Activated B cell treated with CpG ODN at 0.5 μM for 24 hours (primary cell): ENCODE data around the gene EIF4E1B. TPM values are rescaled to one million over a fixed set of nuclear protein-coding genes. Genes with fewer than 3 reads are reported as not detected.

ENCODE experiments used
- ATAC-seq: fragments of 200-7000 bp; cut with Tn5 transposase; one replicate; pipeline ENCODE4 v1.10.0; 2021; ENCODE audit warnings: low read depth, mild to moderate bottlenecking, moderate library complexity
- CTCF ChIA-PET: fragments of 350-600 bp; sonication (Branson Sonifier 250); formaldehyde crosslinking; loops from one replicate; lab custom pipeline; 2021; ENCODE audit warnings: antibody characterized with exemption; lab: Charles Lee
- POLR2A ChIA-PET: fragments of 350-600 bp; sonication (Branson Sonifier 250); formaldehyde crosslinking; loops from one replicate; lab custom pipeline; 2021; ENCODE audit warnings: antibody characterized with exemption; lab: Charles Lee
- DNase-seq: peaks from one replicate; pipeline ENCODE4 v3.0.0; 2022
- H3K27ac Mint-ChIP-seq: one replicate; pipeline ENCODE4 v1.8.0; 2020; ENCODE audit warnings: mixed read lengths
- H3K27me3 Mint-ChIP-seq: one replicate; pipeline ENCODE4 v1.8.0; 2021; ENCODE audit warnings: mixed read lengths
- H3K36me3 Mint-ChIP-seq: one replicate; pipeline ENCODE4 v1.8.0; 2021; ENCODE audit warnings: low read depth, mixed read lengths
- H3K4me1 Mint-ChIP-seq: one replicate; pipeline ENCODE4 v1.8.0; 2021; ENCODE audit warnings: mixed read lengths
- H3K4me3 Mint-ChIP-seq: one replicate; pipeline ENCODE4 v1.8.0; 2020; ENCODE audit warnings: mild to moderate bottlenecking, mixed read lengths
- H3K9me3 Mint-ChIP-seq: one replicate; pipeline ENCODE4 v1.8.0; 2020; ENCODE audit warnings: mixed read lengths
- CTCF ChIP-seq: fragments of 200-600 bp; IDR thresholded peaks from one replicate; pipeline ENCODE4 v1.8.0; 2022; ENCODE audit warnings: antibody characterized with exemption, mild to moderate bottlenecking
- intact Hi-C: fragments of 100-400 bp; cut with micrococcal nuclease; formaldehyde crosslinking; loops from one replicate; pipeline ENCODE4 v1.15.1; 2024
- total RNA-seq: library from RNA; stranded (reverse); gene quantifications from 2 replicates; pipeline ENCODE4 v1.2.3, GENCODE V29; 2022

The EIF4E1B gene
- total RNA-seq: not detected in 2 replicates

GRCh38 chr5:176629853-176630680, at the start of gene EIF4E1B, which contains the start of gene SNCB:
TSS of gene EIF4E1B (plus strand) at chr5:176630675. CDS start at chr5:176642788, 12,113 bp downstream.
TSS of gene SNCB (minus strand) at chr5:176630534. CDS start at chr5:176629654, 880 bp downstream.
- ATAC-seq (peak; percentile 97), DNase-seq (peak; percentile 69)
- intact Hi-C loops: loop anchor here (1.0 to 5.0 kb wide), 4 partner anchors 11 to 93 kb away; partner anchors contain the start of genes GPRIN1, RNF44 and TSPAN17
- no peak for TF ChIP-seq CTCF
- Mint-ChIP-seq H3K36me3 (no peaks in the 10 kb centered on the region), H3K9me3 (no peaks in the 10 kb centered on the region), H3K4me3 (peak within 1 kb of the TSS; percentile 77), H3K4me1 (peaks cover 51% of the 10 kb centered on the region), H3K27ac (no peak within 1 kb of the TSS), H3K27me3 (peaks cover 27% of the 10 kb centered on the region)
- ChIA-PET CTCF (interaction anchor here (1.0 to 2.9 kb wide), 5 partner anchors 9 to 55 kb away, joined by 3 to 15 read pairs (median 4); partner anchors contain the start of gene TSPAN17), POLR2A (interaction anchor here (0.6 to 2.7 kb wide), 10 partner anchors 10 to 271 kb away, joined by 3 to 29 read pairs (median 6); partner anchors contain the start of genes RNF44 and TSPAN17)

- no peak for ATAC-seq
- CTCF ChIA-PET: no interaction called here
Observed at GRCh38 chr5:176581361-176581760, 49.1 kb upstream of the EIF4E1B start.

GRCh38 chr5:176583076-176583475, 47.4 kb upstream of the EIF4E1B start:
- Mint-ChIP-seq H3K4me1 (peaks cover 3% of the 10 kb centered on the region), H3K9me3 (peaks cover 5% of the 10 kb centered on the region), H3K27ac (no peak overlapping the region), H3K36me3 (no peaks in the 10 kb centered on the region), H3K4me3 (no peak overlapping the region), H3K27me3 (peaks cover 1% of the 10 kb centered on the region)
- ATAC-seq: no peak
- POLR2A ChIA-PET: no interaction called here
- DNase-seq: no peak
- CTCF ChIA-PET: interaction anchor here (1.0 to 1.1 kb wide), 3 partner anchors 8 to 77 kb away, joined by 3 to 5 read pairs (median 4); no protein-coding TSS in a partner anchor
- no peak for TF ChIP-seq CTCF
- intact Hi-C loops: no loop called here

More at GRCh38 chr5:176581361-176581760, 49.1 kb upstream of the EIF4E1B start:
- Mint-ChIP-seq H3K36me3 (no peaks in the 10 kb centered on the region), H3K4me1 (peaks cover 8% of the 10 kb centered on the region), H3K9me3 (peaks cover 5% of the 10 kb centered on the region), H3K27ac (no peak overlapping the region), H3K27me3 (peaks cover 1% of the 10 kb centered on the region), H3K4me3 (no peak overlapping the region)
- no peak for TF ChIP-seq CTCF
- no peak for DNase-seq
- intact Hi-C loops: no loop called here
- POLR2A ChIA-PET: no interaction called here

- ATAC-seq (no peak), DNase-seq (no peak)
- no peaks in the 10 kb centered on the region for H3K36me3 Mint-ChIP-seq
- intact Hi-C loops: no loop called here
- CTCF ChIA-PET: interaction anchor here (0.7 kb wide), 1 partner anchor 171 kb away, joined by 3 read pairs; the partner anchor contains the start of gene CLTB
- H3K27ac Mint-ChIP-seq: no peak overlapping the region
- H3K9me3 Mint-ChIP-seq: peaks cover 5% of the 10 kb centered on the region
- POLR2A ChIA-PET: no interaction called here
- no peaks in the 10 kb centered on the region for H3K27me3 Mint-ChIP-seq
- TF ChIP-seq CTCF: no peak
- no peak overlapping the region for H3K4me3 Mint-ChIP-seq
- no peaks in the 10 kb centered on the region for H3K4me1 Mint-ChIP-seq
Observed at GRCh38 chr5:176587398-176587797, 43.1 kb upstream of the EIF4E1B start.

GRCh38 chr5:176588297-176588696, 42.2 kb upstream of the EIF4E1B start:
- CTCF ChIA-PET: no interaction called here
- Mint-ChIP-seq H3K36me3 (no peaks in the 10 kb centered on the region), H3K4me3 (no peak overlapping the region), H3K27me3 (no peaks in the 10 kb centered on the region), H3K27ac (no peak overlapping the region), H3K4me1 (no peaks in the 10 kb centered on the region), H3K9me3 (peaks cover 5% of the 10 kb centered on the region)
- ATAC-seq (no peak), DNase-seq (no peak)
- POLR2A ChIA-PET: no interaction called here
- no peak for TF ChIP-seq CTCF
- intact Hi-C loops: no loop called here
